HG03025 (cell line): ENCODE results near the gene GCC1.

Experiments
- ATAC-seq: cut with Tn5 transposase; IDR thresholded peaks from one replicate; pipeline ENCODE4 v1.9.1; 2021; ENCODE audit warnings: mild to moderate bottlenecking, moderate library complexity; ENCODE audit not compliant: unreplicated experiment, low FRiP score

The GCC1 gene

GRCh38 chr7:127585044-127585953 lies at the start of gene GCC1:
TSS of gene GCC1 (minus strand) at chr7:127585596. CDS start at chr7:127585182, 414 bp downstream.
- peak; percentile 68 for ATAC-seq

- no peak for ATAC-seq
These were observed 47.0 kb upstream of the GCC1 start for GRCh38 chr7:127632276-127632910.

- no peak for ATAC-seq
These were observed 44.0 kb upstream of the GCC1 start for GRCh38 chr7:127629268-127629854.

- no peak for ATAC-seq
These were observed 43.0 kb upstream of the GCC1 start for GRCh38 chr7:127628445-127628844.

- ATAC-seq = no peak
These were observed 39.9 kb upstream of the GCC1 start for GRCh38 chr7:127625331-127625730.

GRCh38 chr7:127620406-127621233 lies 35.2 kb upstream of the GCC1 start:
- no peak for ATAC-seq

GRCh38 chr7:127619681-127620405 lies 34.4 kb upstream of the GCC1 start:
- no peak for ATAC-seq

GRCh38 chr7:127618775-127619174 lies 33.4 kb upstream of the GCC1 start:
- no peak for ATAC-seq

- no peak for ATAC-seq
These were observed 32.6 kb upstream of the GCC1 start, which contains the start of gene PAX4 for GRCh38 chr7:127618042-127618441. TSS of gene PAX4 (minus strand) at chr7:127618142. CDS start at chr7:127615928, 2,214 bp downstream.

GRCh38 chr7:127616724-127617123 lies 31.3 kb upstream of the GCC1 start:
- no peak for ATAC-seq

- ATAC-seq = no peak
These were observed 26.9 kb upstream of the GCC1 start for GRCh38 chr7:127612263-127612662.

GRCh38 chr7:127609297-127609696 lies 23.9 kb upstream of the GCC1 start:
- ATAC-seq = no peak

- ATAC-seq = no peak
These were observed 23.1 kb upstream of the GCC1 start for GRCh38 chr7:127608446-127608845.

- no peak for ATAC-seq
These were observed 15.5 kb upstream of the GCC1 start for GRCh38 chr7:127600885-127601284.

GRCh38 chr7:127598318-127598717 lies 12.9 kb upstream of the GCC1 start:
- ATAC-seq = no peak

- no peak for ATAC-seq
These were observed 10.3 kb upstream of the GCC1 start for GRCh38 chr7:127595737-127596136.

- ATAC-seq = no peak
These were observed 9.1 kb upstream of the GCC1 start for GRCh38 chr7:127594490-127594889.

- no peak for ATAC-seq
These were observed 7.2 kb upstream of the GCC1 start for GRCh38 chr7:127592550-127592949.

GRCh38 chr7:127591591-127591990 lies 6.2 kb upstream of the GCC1 start:
- ATAC-seq = no peak

- no peak for ATAC-seq
These were observed 5.8 kb upstream of the GCC1 start for GRCh38 chr7:127591189-127591588.
